Activated CD8-positive, alpha-beta T cell treated with anti-CD3 and anti-CD28 coated beads, Interleukin-2, amount 10 ng/mL, durations not matched to agents 7 days and 5 days (primary cell): ENCODE data around the gene ELANE. TPM values are rescaled to one million over a fixed set of nuclear protein-coding genes. Genes with fewer than 3 reads are reported as not detected.
A peak's percentile ranks its signal among the peaks of the same experiment; 100 is the strongest.
"Not testable (repeated sequence)": the region's sequence is repeated elsewhere in the genome, so short reads cannot be mapped to it uniquely, and the experiment has no call there.

Experiments used
- ATAC-seq: fragments of 150-1000 bp; cut with Tn5 transposase; one replicate; pipeline ENCODE4 v1.10.0; 2021; ENCODE audit warnings: moderate library complexity
- CTCF ChIA-PET: fragments of 350-600 bp; sonication (Branson Sonifier 250); formaldehyde crosslinking; loops from one replicate; lab custom pipeline; 2021; ENCODE audit warnings: antibody characterized with exemption; lab: Charles Lee
- POLR2A ChIA-PET: fragments of 350-600 bp; sonication (Branson Sonifier 250); formaldehyde crosslinking; loops from one replicate; lab custom pipeline; 2021; ENCODE audit warnings: antibody characterized with exemption; lab: Charles Lee
- DNase-seq: peaks from one replicate; pipeline ENCODE4 v3.0.0-alpha.2; 2020
- H3K27ac Mint-ChIP-seq: one replicate; pipeline ENCODE4 v1.8.0; 2021; ENCODE audit warnings: mild to moderate bottlenecking, mixed read lengths
- H3K27me3 Mint-ChIP-seq: one replicate; pipeline ENCODE4 v1.8.0; 2021; ENCODE audit warnings: low read depth, mixed read lengths
- H3K36me3 Mint-ChIP-seq: one replicate; pipeline ENCODE4 v1.8.0; 2021; ENCODE audit warnings: low read depth, mixed read lengths
- H3K4me1 Mint-ChIP-seq: one replicate; pipeline ENCODE4 v1.8.0; 2021; ENCODE audit warnings: low read depth, mixed read lengths
- H3K4me3 Mint-ChIP-seq: one replicate; pipeline ENCODE4 v1.8.0; 2021; ENCODE audit warnings: mild to moderate bottlenecking, mixed read lengths
- H3K9me3 Mint-ChIP-seq: one replicate; pipeline ENCODE4 v1.8.0; 2022; ENCODE audit warnings: mixed read lengths; ENCODE audit not compliant: insufficient read depth
- total RNA-seq, 2 experiments: library from RNA; stranded (reverse); gene quantifications; one replicate each; pipeline ENCODE4 v1.2.3, GENCODE V29; 2021

The ELANE gene
- total RNA-seq, 2 experiments from 2014 or later, result not detected

GRCh38 chr19:888581-889385 lies 36.7 kb downstream of the ELANE start:
- POLR2A ChIA-PET, result interaction anchor here (0.6 to 0.7 kb wide), 2 partner anchors 20 to 277 kb away, joined by 3 read pairs; no protein-coding TSS in a partner anchor
- Mint-ChIP-seq H3K27ac (peak overlapping the region; percentile 76), H3K4me3 (peak overlapping the region; percentile 46), H3K4me1 (peaks cover 31% of the 10 kb centered on the region), H3K9me3 (no peaks in the 10 kb centered on the region), H3K27me3 (no peaks in the 10 kb centered on the region), H3K36me3 (peaks cover 20% of the 10 kb centered on the region)
- peak; percentile 21 for ATAC-seq
- CTCF ChIA-PET, result interaction anchor here (0.7 kb wide), 1 partner anchor 16 kb away, joined by 3 read pairs; no protein-coding TSS in a partner anchor
- DNase-seq, result peak; percentile 63

- H3K4me1 Mint-ChIP-seq, result peaks cover 34% of the 10 kb centered on the region
- POLR2A ChIA-PET, result interaction anchor here (1.4 kb wide), 1 partner anchor 20 kb away, joined by 3 read pairs; no protein-coding TSS in a partner anchor
These were observed 37.7 kb downstream of the ELANE start for GRCh38 chr19:889662-890295.

GRCh38 chr19:890831-891230 lies 38.7 kb downstream of the ELANE start:
- CTCF ChIA-PET, result no interaction called here
- DNase-seq (no peak), ATAC-seq (no peak)
- POLR2A ChIA-PET, result interaction anchor here (0.6 to 1.4 kb wide), 2 partner anchors 19 to 83 kb away, joined by 3 read pairs; no protein-coding TSS in a partner anchor
- no peaks in the 10 kb centered on the region for H3K9me3 Mint-ChIP-seq
- H3K36me3 Mint-ChIP-seq, result peaks cover 20% of the 10 kb centered on the region
- H3K27ac Mint-ChIP-seq, result peak overlapping the region; percentile 60
- H3K4me1 Mint-ChIP-seq, result peaks cover 32% of the 10 kb centered on the region
- no peaks in the 10 kb centered on the region for H3K27me3 Mint-ChIP-seq
- peak overlapping the region; percentile 51 for H3K4me3 Mint-ChIP-seq

More at GRCh38 chr19:889662-890295, 37.7 kb downstream of the ELANE start:
- Mint-ChIP-seq H3K36me3 (peaks cover 20% of the 10 kb centered on the region), H3K27ac (peak overlapping the region; percentile 28), H3K4me3 (no peak overlapping the region), H3K9me3 (no peaks in the 10 kb centered on the region), H3K27me3 (no peaks in the 10 kb centered on the region)
- CTCF ChIA-PET, result no interaction called here
- ATAC-seq (no peak), DNase-seq (no peak)

- not testable (repeated sequence) for ATAC-seq, H3K27me3 Mint-ChIP-seq, DNase-seq, H3K9me3 Mint-ChIP-seq
- Mint-ChIP-seq H3K4me1 (peaks cover 32% of the 10 kb centered on the region), H3K36me3 (peaks cover 24% of the 10 kb centered on the region), H3K27ac (peak overlapping the region; percentile 84), H3K4me3 (peak overlapping the region; percentile 76)
- POLR2A ChIA-PET, result interaction anchor here (0.6 to 2.3 kb wide), 3 partner anchors 12 to 82 kb away, joined by 3 to 36 read pairs (median 3); no protein-coding TSS in a partner anchor
- CTCF ChIA-PET, result interaction anchor here (2.0 kb wide), 1 partner anchor 28 kb away, joined by 14 read pairs; no protein-coding TSS in a partner anchor
These were observed 39.5 kb downstream of the ELANE start for GRCh38 chr19:891421-892200.

GRCh38 chr19:892243-892893 lies 40.3 kb downstream of the ELANE start:
- Mint-ChIP-seq H3K27me3 (no peaks in the 10 kb centered on the region), H3K36me3 (peaks cover 27% of the 10 kb centered on the region), H3K27ac (peak overlapping the region; percentile 84), H3K4me3 (peak overlapping the region; percentile 76), H3K4me1 (peaks cover 32% of the 10 kb centered on the region), H3K9me3 (no peaks in the 10 kb centered on the region)
- ATAC-seq, result peak; percentile 46
- ChIA-PET CTCF (interaction anchor here (1.3 to 2.0 kb wide), 3 partner anchors 16 to 29 kb away, joined by 3 to 14 read pairs (median 8); no protein-coding TSS in a partner anchor), POLR2A (interaction anchor here (0.8 to 2.3 kb wide), 8 partner anchors 10 to 129 kb away, joined by 3 to 36 read pairs (median 4); partner anchors contain the start of genes RNU6-2 and WDR18)
- peak; percentile 60 for DNase-seq

GRCh38 chr19:892894-893689 lies 41.0 kb downstream of the ELANE start, which contains the start of the genes MED16 and RNU6-9:
TSS of gene MED16 (minus strand) at chr19:893187. CDS start at chr19:891131, 2,056 bp downstream.
TSS of gene RNU6-9 (plus strand) at chr19:893484.
- POLR2A ChIA-PET, result interaction anchor here (0.7 to 2.3 kb wide), 10 partner anchors 9 to 128 kb away, joined by 3 to 36 read pairs (median 4); partner anchors contain the start of genes RNU6-2 and WDR18

GRCh38 chr19:896434-896833 lies 44.3 kb downstream of the ELANE start:
- ChIA-PET POLR2A (interaction anchor here (1.2 kb wide), 1 partner anchor 12 kb away, joined by 3 read pairs; no protein-coding TSS in a partner anchor), CTCF (interaction anchor here (1.9 kb wide), 1 partner anchor 11 kb away, joined by 4 read pairs; no protein-coding TSS in a partner anchor)
- H3K27me3 Mint-ChIP-seq, result no peaks in the 10 kb centered on the region
- H3K4me1 Mint-ChIP-seq, result peaks cover 19% of the 10 kb centered on the region
- no peak for ATAC-seq
- H3K27ac Mint-ChIP-seq, result no peak overlapping the region
- H3K9me3 Mint-ChIP-seq, result no peaks in the 10 kb centered on the region
- DNase-seq, result no peak
- no peak overlapping the region for H3K4me3 Mint-ChIP-seq
- H3K36me3 Mint-ChIP-seq, result peaks cover 26% of the 10 kb centered on the region

More at GRCh38 chr19:892894-893689, 41.0 kb downstream of the ELANE start, which contains the start of the genes MED16 and RNU6-9:
- Mint-ChIP-seq H3K36me3 (peaks cover 26% of the 10 kb centered on the region), H3K4me1 (peaks cover 28% of the 10 kb centered on the region), H3K9me3 (no peaks in the 10 kb centered on the region), H3K27me3 (no peaks in the 10 kb centered on the region), H3K27ac (peak within 1 kb of the TSS; percentile 99), H3K4me3 (peak within 1 kb of the TSS; percentile 86)
- CTCF ChIA-PET, result interaction anchor here (0.6 to 2.0 kb wide), 6 partner anchors 11 to 423 kb away, joined by 3 to 14 read pairs (median 4); partner anchors contain the start of gene WDR18
- ATAC-seq (peak; percentile 94), DNase-seq (peak; percentile 93)

- Mint-ChIP-seq H3K4me3 (no peak overlapping the region), H3K27ac (no peak overlapping the region), H3K27me3 (no peaks in the 10 kb centered on the region), H3K4me1 (peaks cover 19% of the 10 kb centered on the region), H3K36me3 (peaks cover 26% of the 10 kb centered on the region), H3K9me3 (no peaks in the 10 kb centered on the region)
- no peak for ATAC-seq
- ChIA-PET POLR2A (interaction anchor here (1.2 kb wide), 1 partner anchor 12 kb away, joined by 3 read pairs; no protein-coding TSS in a partner anchor), CTCF (interaction anchor here (1.9 kb wide), 1 partner anchor 11 kb away, joined by 4 read pairs; no protein-coding TSS in a partner anchor)
- DNase-seq, result no peak
These were observed 44.9 kb downstream of the ELANE start for GRCh38 chr19:896999-897398.

- no peak overlapping the region for H3K27ac Mint-ChIP-seq
- CTCF ChIA-PET, result interaction anchor here (1.9 kb wide), 1 partner anchor 10 kb away, joined by 4 read pairs; no protein-coding TSS in a partner anchor
- H3K27me3 Mint-ChIP-seq, result no peaks in the 10 kb centered on the region
- no peak overlapping the region for H3K4me3 Mint-ChIP-seq
- POLR2A ChIA-PET, result interaction anchor here (1.2 kb wide), 1 partner anchor 11 kb away, joined by 3 read pairs; no protein-coding TSS in a partner anchor
- peaks cover 19% of the 10 kb centered on the region for H3K4me1 Mint-ChIP-seq
- peaks cover 28% of the 10 kb centered on the region for H3K36me3 Mint-ChIP-seq
- H3K9me3 Mint-ChIP-seq, result no peaks in the 10 kb centered on the region
- DNase-seq, result no peak
- no peak for ATAC-seq
These were observed 45.4 kb downstream of the ELANE start for GRCh38 chr19:897442-898039.
